Activated T-cell treated with anti-CD3 and anti-CD28 coated beads, Interleukin-2, amount 50 U/mL, for 4 hours (primary cell): ENCODE data around the gene RGS18. TPM values are rescaled to one million over a fixed set of nuclear protein-coding genes. Genes with fewer than 3 reads are reported as not detected.
"Not testable (repeated sequence)": the region's sequence is repeated elsewhere in the genome, so short reads cannot be mapped to it uniquely, and the experiment has no call there.

Experiments
- ATAC-seq, 2 donors: fragments of 200-7000 bp; cut with Tn5 transposase; one replicate each; pipeline ENCODE4 v1.10.0; 2021
- DNase-seq: peaks from one replicate; pipeline ENCODE4 v3.0.0-alpha.2; 2020
- H3K27me3 Mint-ChIP-seq: one replicate; pipeline ENCODE4 v1.8.0; 2021; ENCODE audit warnings: low read depth, mixed read lengths
- H3K36me3 Mint-ChIP-seq: one replicate; pipeline ENCODE4 v1.8.0; 2022; ENCODE audit warnings: mixed read lengths; ENCODE audit not compliant: insufficient read depth
- H3K4me1 Mint-ChIP-seq: one replicate; pipeline ENCODE4 v1.8.0; 2021; ENCODE audit warnings: low read depth, mixed read lengths
- H3K4me3 Mint-ChIP-seq: one replicate; pipeline ENCODE4 v1.8.0; 2021; ENCODE audit warnings: mild to moderate bottlenecking, moderate library complexity, mixed read lengths
- H3K9me3 Mint-ChIP-seq: one replicate; pipeline ENCODE4 v1.8.0; 2021; ENCODE audit warnings: mixed read lengths
- total RNA-seq, 3 donors: library from RNA; stranded (reverse); gene quantifications; one replicate each; pipeline ENCODE4 v1.2.1, GENCODE V29; 2021

The RGS18 gene
- total RNA-seq, 3 donors from 2014 or later, result 0.16 TPM; not detected in 2

- ATAC-seq, result no peak
- no peak for DNase-seq
- Mint-ChIP-seq H3K27me3 (no peaks in the 10 kb centered on the region), H3K9me3 (peaks cover 2% of the 10 kb centered on the region), H3K4me3 (no peak overlapping the region), H3K36me3 (no peaks in the 10 kb centered on the region), H3K4me1 (no peaks in the 10 kb centered on the region)
Observed at GRCh38 chr1:192151176-192151575, 7.1 kb upstream of the RGS18 start.

GRCh38 chr1:192153276-192153675 is 5.0 kb upstream of the RGS18 start:
- DNase-seq (no peak), ATAC-seq (no peak)
- H3K36me3 Mint-ChIP-seq, result no peaks in the 10 kb centered on the region
- H3K4me1 Mint-ChIP-seq, result no peaks in the 10 kb centered on the region
- H3K9me3 Mint-ChIP-seq, result no peaks in the 10 kb centered on the region
- H3K27me3 Mint-ChIP-seq, result no peaks in the 10 kb centered on the region
- no peak overlapping the region for H3K4me3 Mint-ChIP-seq

- DNase-seq, result no peak
- Mint-ChIP-seq H3K4me1 (no peaks in the 10 kb centered on the region), H3K4me3 (no peak overlapping the region), H3K36me3 (no peaks in the 10 kb centered on the region), H3K9me3 (no peaks in the 10 kb centered on the region), H3K27me3 (no peaks in the 10 kb centered on the region)
- ATAC-seq, result no peak
Observed at GRCh38 chr1:192157067-192157466, 1.2 kb upstream of the RGS18 start.

- Mint-ChIP-seq H3K4me3 (no peak overlapping the region), H3K4me1 (no peaks in the 10 kb centered on the region), H3K9me3 (no peaks in the 10 kb centered on the region), H3K27me3 (no peaks in the 10 kb centered on the region), H3K36me3 (no peaks in the 10 kb centered on the region)
- no peak for DNase-seq
- ATAC-seq, result no peak
Observed at GRCh38 chr1:192159014-192159413, 752 bp downstream of the RGS18 start.

- Mint-ChIP-seq H3K27me3 (no peaks in the 10 kb centered on the region), H3K4me1 (no peaks in the 10 kb centered on the region), H3K4me3 (no peak overlapping the region), H3K9me3 (no peaks in the 10 kb centered on the region), H3K36me3 (no peaks in the 10 kb centered on the region)
- ATAC-seq (no peak), DNase-seq (no peak)
Observed at GRCh38 chr1:192159781-192160180, 1.5 kb downstream of the RGS18 start.

- no peaks in the 10 kb centered on the region for H3K27me3 Mint-ChIP-seq
- ATAC-seq, result no peak
- DNase-seq, result no peak
- H3K9me3 Mint-ChIP-seq, result peaks cover under 1% of the 10 kb centered on the region
- H3K4me1 Mint-ChIP-seq, result no peaks in the 10 kb centered on the region
- H3K36me3 Mint-ChIP-seq, result no peaks in the 10 kb centered on the region
- H3K4me3 Mint-ChIP-seq, result no peak overlapping the region
Observed at GRCh38 chr1:192160196-192160595, 1.9 kb downstream of the RGS18 start.

GRCh38 chr1:192161976-192162375 is 3.7 kb downstream of the RGS18 start:
- ATAC-seq (no peak), DNase-seq (no peak)
- H3K36me3 Mint-ChIP-seq, result no peaks in the 10 kb centered on the region
- H3K9me3 Mint-ChIP-seq, result peaks cover 4% of the 10 kb centered on the region
- no peaks in the 10 kb centered on the region for H3K27me3 Mint-ChIP-seq
- no peaks in the 10 kb centered on the region for H3K4me1 Mint-ChIP-seq
- no peak overlapping the region for H3K4me3 Mint-ChIP-seq

- Mint-ChIP-seq H3K9me3 (peaks cover 4% of the 10 kb centered on the region), H3K4me3 (no peak overlapping the region), H3K4me1 (no peaks in the 10 kb centered on the region), H3K27me3 (no peaks in the 10 kb centered on the region), H3K36me3 (no peaks in the 10 kb centered on the region)
- ATAC-seq (no peak), DNase-seq (no peak)
Observed at GRCh38 chr1:192162376-192162775, 4.1 kb downstream of the RGS18 start.

GRCh38 chr1:192165002-192165401 is 6.7 kb downstream of the RGS18 start:
- H3K27me3 Mint-ChIP-seq, H3K4me1 Mint-ChIP-seq, H3K9me3 Mint-ChIP-seq, DNase-seq, ATAC-seq, H3K4me3 Mint-ChIP-seq, H3K36me3 Mint-ChIP-seq: not testable (repeated sequence)

- DNase-seq (no peak), ATAC-seq (no peak)
- H3K36me3 Mint-ChIP-seq, result no peaks in the 10 kb centered on the region
- H3K4me1 Mint-ChIP-seq, result no peaks in the 10 kb centered on the region
- H3K4me3 Mint-ChIP-seq, result no peak overlapping the region
- H3K27me3 Mint-ChIP-seq, result no peaks in the 10 kb centered on the region
- peaks cover 9% of the 10 kb centered on the region for H3K9me3 Mint-ChIP-seq
Observed at GRCh38 chr1:192167011-192167410, 8.7 kb downstream of the RGS18 start.

GRCh38 chr1:192167911-192168700 is 9.8 kb downstream of the RGS18 start:
- Mint-ChIP-seq H3K4me3 (no peak overlapping the region), H3K9me3 (peaks cover 9% of the 10 kb centered on the region), H3K36me3 (no peaks in the 10 kb centered on the region), H3K27me3 (no peaks in the 10 kb centered on the region), H3K4me1 (no peaks in the 10 kb centered on the region)
- ATAC-seq (no peak), DNase-seq (no peak)

GRCh38 chr1:192168964-192169363 is 10.7 kb downstream of the RGS18 start:
- no peak for ATAC-seq
- H3K36me3 Mint-ChIP-seq, result no peaks in the 10 kb centered on the region
- H3K4me1 Mint-ChIP-seq, result no peaks in the 10 kb centered on the region
- H3K4me3 Mint-ChIP-seq, result no peak overlapping the region
- DNase-seq, result no peak
- H3K27me3 Mint-ChIP-seq, result no peaks in the 10 kb centered on the region
- H3K9me3 Mint-ChIP-seq, result peaks cover 11% of the 10 kb centered on the region

- ATAC-seq, result no peak
- no peak for DNase-seq
- Mint-ChIP-seq H3K9me3 (peaks cover 10% of the 10 kb centered on the region), H3K4me3 (no peak overlapping the region), H3K36me3 (no peaks in the 10 kb centered on the region), H3K4me1 (no peaks in the 10 kb centered on the region), H3K27me3 (no peaks in the 10 kb centered on the region)
Observed at GRCh38 chr1:192170196-192170984, 12.1 kb downstream of the RGS18 start.

GRCh38 chr1:192171123-192171522 is 12.9 kb downstream of the RGS18 start:
- no peak overlapping the region for H3K4me3 Mint-ChIP-seq
- ATAC-seq, result no peak
- no peaks in the 10 kb centered on the region for H3K36me3 Mint-ChIP-seq
- H3K4me1 Mint-ChIP-seq, result no peaks in the 10 kb centered on the region
- no peaks in the 10 kb centered on the region for H3K27me3 Mint-ChIP-seq
- H3K9me3 Mint-ChIP-seq, result peaks cover 8% of the 10 kb centered on the region
- DNase-seq, result no peak

GRCh38 chr1:192175971-192176370 is 17.7 kb downstream of the RGS18 start:
- peaks cover 14% of the 10 kb centered on the region for H3K9me3 Mint-ChIP-seq
- no peaks in the 10 kb centered on the region for H3K36me3 Mint-ChIP-seq
- H3K27me3 Mint-ChIP-seq, result no peaks in the 10 kb centered on the region
- ATAC-seq (no peak), DNase-seq (no peak)
- no peak overlapping the region for H3K4me3 Mint-ChIP-seq
- H3K4me1 Mint-ChIP-seq, result no peaks in the 10 kb centered on the region
